Measurements from ENCODE around the gene TTLL5.
"Not testable (repeated sequence)": the region's sequence is repeated elsewhere in the genome, so short reads cannot be mapped to it uniquely, and the experiment has no call there.

Gene TTLL5

GRCh38 chr14:75917946-75918335 is 256.9 kb downstream of the TTLL5 start:
- DNase-seq = no peak

GRCh38 chr14:75920421-75920820 is 259.4 kb downstream of the TTLL5 start:
- not testable (repeated sequence) for DNase-seq

GRCh38 chr14:75925141-75925840 is 264.2 kb downstream of the TTLL5 start:
- DNase-seq = not testable (repeated sequence)

GRCh38 chr14:75926431-75927115 is 265.5 kb downstream of the TTLL5 start:
- no peak for DNase-seq

- no peak for DNase-seq
Measured at GRCh38 chr14:75927564-75928087, 266.6 kb downstream of the TTLL5 start.

GRCh38 chr14:75928690-75929181 is 267.7 kb downstream of the TTLL5 start:
- DNase-seq = no peak

GRCh38 chr14:75933712-75934296 is 272.8 kb downstream of the TTLL5 start:
- DNase-seq = no peak

GRCh38 chr14:75934998-75935628 is 274.1 kb downstream of the TTLL5 start:
- DNase-seq = no peak

- DNase-seq = no peak
Measured at GRCh38 chr14:75939200-75939599, 278.2 kb downstream of the TTLL5 start.

- DNase-seq = no peak
Measured at GRCh38 chr14:75941030-75941429, 280.0 kb downstream of the TTLL5 start.

- DNase-seq = no peak
Measured at GRCh38 chr14:75944607-75945241, 283.7 kb downstream of the TTLL5 start.

GRCh38 chr14:75946785-75947184 is 285.7 kb downstream of the TTLL5 start:
- DNase-seq = no peak

GRCh38 chr14:75952489-75952888 is 291.4 kb downstream of the TTLL5 start:
- DNase-seq = no peak

- no peak for DNase-seq
Measured at GRCh38 chr14:75959031-75959430, 298.0 kb downstream of the TTLL5 start.

GRCh38 chr14:75960231-75960630 is 299.2 kb downstream of the TTLL5 start:
- DNase-seq = no peak

- no peak for DNase-seq
Measured at GRCh38 chr14:75961662-75962061, 300.6 kb downstream of the TTLL5 start.

GRCh38 chr14:75967866-75968265 is 306.8 kb downstream of the TTLL5 start:
- DNase-seq = no peak

- DNase-seq = no peak
Measured at GRCh38 chr14:75968456-75968855, 307.4 kb downstream of the TTLL5 start.

- DNase-seq = no peak
Measured at GRCh38 chr14:75969126-75969525, 308.1 kb downstream of the TTLL5 start.

- DNase-seq = no peak
Measured at GRCh38 chr14:75969891-75970290, 308.8 kb downstream of the TTLL5 start.

GRCh38 chr14:75970989-75971388 is 309.9 kb downstream of the TTLL5 start:
- no peak for DNase-seq

- DNase-seq = no peak
Measured at GRCh38 chr14:75971509-75971908, 310.5 kb downstream of the TTLL5 start.
